Fibroblast of lung (primary cell): ENCODE results near the gene GRAMD4.

Experiments
- CTCF ChIP-seq, 2 donors: IDR thresholded peaks in 1 of 2; conservative IDR thresholded peaks in 1 of 2; 1 replicate in 1 of 2; 2 replicates in 1 of 2; pipeline ENCODE4 v1.5.1; 2011 to 2012; ENCODE audit warnings: low read length in 2 of 2, control low read depth in 1 of 2, inconsistent platforms in 1 of 2, low read depth in 1 of 2, mild to moderate bottlenecking in 1 of 2
- EZH2 ChIP-seq: IDR thresholded peaks from 2 replicates; pipeline ENCODE4 v1.5.1; 2012; ENCODE audit warnings: low read length, control low read depth, mild to moderate bottlenecking; ENCODE audit errors: missing control alignments

GRCh38 chr22:46598224-46598623 is 22.0 kb upstream of the GRAMD4 start:
- TF ChIP-seq CTCF (conservative IDR thresholded peaks at IDR 0.05 in 1 of 2, IDR thresholded peaks at IDR 0.05 in 1 of 2; ENCODE audit: low read depth in 1 of 2, low read length in 2 of 2) (no peak), EZH2 (no peak)
